Cerebellar cortex (tissue), 1 donor: ENCODE results near the gene PRPH.
"Not testable (repeated sequence)": the region's sequence is repeated elsewhere in the genome, so short reads cannot be mapped to it uniquely, and the experiment has no call there.

Experiments
- DNase-seq: peaks from one replicate; pipeline ENCODE4 v3.0.0-alpha.2; 2015; ENCODE audit warnings: low spot score

The PRPH gene

DNA sequence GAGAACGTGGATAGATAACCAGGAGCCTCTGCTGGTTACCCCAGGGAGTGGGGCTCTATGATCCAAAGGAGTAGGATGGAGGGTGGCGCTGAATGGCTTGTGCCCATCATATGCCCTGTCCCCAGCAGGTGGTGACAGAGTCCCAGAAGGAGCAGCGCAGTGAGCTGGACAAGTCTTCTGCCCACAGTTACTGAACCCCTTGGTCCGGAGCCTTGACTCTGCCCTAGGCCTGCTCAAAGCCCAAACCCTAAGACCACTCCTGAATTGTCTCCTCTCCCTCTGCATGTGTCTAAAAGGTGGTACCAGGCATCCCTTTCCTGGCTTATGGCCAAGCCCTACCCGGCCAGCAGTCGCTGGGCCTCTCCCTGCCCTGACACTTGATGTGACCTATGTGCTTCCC, 3.2 kb downstream of the PRPH start:
- DNase-seq: peak; percentile 15

- DNase-seq: no peak
These were observed 6.8 kb downstream of the PRPH start for GRCh38 chr12:49301760-49302159.

DNA sequence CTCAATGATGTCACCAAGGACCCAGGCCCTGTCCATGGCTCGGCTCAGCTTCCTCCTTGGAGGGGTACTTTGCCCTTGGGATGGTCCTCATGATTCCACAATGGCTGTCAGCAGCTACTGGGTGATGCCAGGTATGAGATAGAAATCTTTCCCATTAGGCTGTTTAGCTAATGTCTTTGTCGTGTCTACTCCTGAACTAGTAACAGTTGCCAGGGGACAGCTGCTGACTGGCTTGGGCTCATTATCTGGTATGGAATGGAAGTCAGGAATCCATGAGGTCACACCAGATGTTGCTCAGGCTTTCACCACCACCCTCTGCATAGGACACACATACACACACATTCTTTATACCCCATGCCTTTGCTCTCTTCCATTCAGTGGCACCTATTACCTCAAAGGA, 9.2 kb downstream of the PRPH start:
- no peak for DNase-seq

DNA sequence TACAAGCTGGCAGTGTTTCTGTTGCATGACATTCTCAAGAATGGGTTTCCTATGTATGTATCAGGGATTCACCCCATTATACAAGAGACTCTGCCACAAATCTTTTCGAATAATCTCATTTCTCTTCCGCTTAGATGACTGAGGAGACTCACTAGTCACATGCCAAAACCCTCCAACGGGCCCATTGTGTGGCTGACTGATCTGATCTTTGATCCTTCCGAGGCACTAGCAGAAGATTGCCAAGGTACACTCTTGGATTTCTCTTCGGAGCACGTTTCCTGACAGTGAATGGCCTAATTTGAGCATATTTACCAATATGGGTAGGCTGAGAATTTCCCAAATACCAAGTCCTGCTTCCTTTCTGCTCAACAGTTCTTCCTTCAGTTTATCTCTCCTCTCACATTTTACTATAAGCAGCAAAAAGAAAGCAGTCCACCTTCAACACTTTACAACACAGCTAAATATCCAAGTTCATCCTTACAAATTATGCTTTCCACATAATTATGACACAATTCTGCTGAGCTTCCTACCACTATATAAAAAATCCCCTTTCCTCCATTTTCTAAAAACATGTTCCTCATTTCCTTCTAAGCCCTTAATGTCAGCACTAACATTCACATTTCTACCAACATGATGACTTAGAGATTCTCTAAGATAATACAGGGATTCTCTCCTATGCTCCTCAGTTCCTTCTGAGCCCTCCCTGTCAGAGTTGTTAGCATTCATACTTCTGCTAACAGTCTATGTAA, 11.0 kb downstream of the PRPH start:
- no peak for DNase-seq

GRCh38 chr12:49309386-49309785, 14.4 kb downstream of the PRPH start:
- DNase-seq: no peak

DNA sequence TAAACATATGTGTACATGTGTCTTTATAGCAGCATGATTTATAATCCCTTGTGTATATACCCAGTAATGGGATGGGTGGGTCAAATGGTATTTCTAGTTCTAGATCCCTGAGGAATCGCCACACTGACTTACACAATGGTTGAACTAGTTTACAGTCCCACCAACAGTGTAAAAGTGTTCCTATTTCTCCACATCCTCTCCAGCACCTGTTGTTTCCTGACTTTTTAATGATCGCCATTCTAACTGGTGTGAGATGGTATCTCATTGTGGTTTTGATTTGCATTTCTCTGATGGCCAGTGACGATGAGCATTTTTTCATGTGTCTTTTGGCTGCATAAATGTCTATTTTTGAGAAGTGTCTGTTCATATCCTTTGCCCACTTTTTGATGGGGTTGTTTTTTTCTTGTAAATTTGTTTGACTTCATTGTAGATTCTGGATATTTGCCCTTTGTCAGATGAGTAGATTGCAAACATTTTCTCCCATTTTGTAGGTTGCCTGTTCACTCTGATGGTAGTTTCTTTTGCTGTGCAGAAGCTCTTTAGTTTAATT, 15.6 kb downstream of the PRPH start:
- not testable (repeated sequence) for DNase-seq

DNA sequence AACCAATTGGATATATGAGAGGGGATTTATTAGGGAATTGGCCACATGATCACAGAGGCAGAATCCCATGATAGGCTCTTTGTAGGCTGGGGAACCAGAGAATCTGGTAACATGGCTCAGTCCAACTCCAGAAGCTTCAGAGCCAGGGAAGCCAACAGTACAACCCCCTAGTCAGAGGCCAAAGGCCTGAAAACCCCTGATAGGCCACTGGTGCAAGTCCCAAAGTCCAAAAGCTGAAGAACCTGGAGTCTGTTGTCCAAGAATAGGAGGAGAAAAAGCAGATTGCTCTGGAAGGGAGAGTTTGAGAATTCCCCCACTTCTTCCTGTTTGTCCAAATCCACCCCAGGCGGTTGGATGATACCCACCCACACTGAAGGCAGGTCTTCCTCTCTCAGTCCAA, 19.9 kb downstream of the PRPH start:
- DNase-seq: no peak

DNA sequence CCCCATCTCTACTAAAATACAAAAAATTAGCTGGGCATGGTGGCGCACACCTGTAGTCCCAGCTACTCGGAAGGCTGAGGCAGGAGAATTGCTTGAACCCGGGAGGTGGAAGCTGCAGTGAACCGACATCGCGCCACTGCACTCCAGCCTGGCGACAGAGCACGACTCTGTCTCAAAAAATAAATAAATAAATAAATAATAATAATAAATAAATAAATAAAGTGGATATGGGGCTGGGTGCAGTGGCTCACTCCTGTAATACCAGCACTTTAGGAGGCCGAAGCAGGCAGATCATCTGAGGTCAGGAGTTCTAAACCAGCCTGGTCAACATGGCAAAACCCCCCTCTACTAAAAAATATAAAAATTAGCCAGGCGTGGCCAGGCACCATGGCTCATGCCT, 22.2 kb downstream of the PRPH start:
- not testable (repeated sequence) for DNase-seq

GRCh38 chr12:49320411-49321103, 25.6 kb downstream of the PRPH start:
- not testable (repeated sequence) for DNase-seq

DNA sequence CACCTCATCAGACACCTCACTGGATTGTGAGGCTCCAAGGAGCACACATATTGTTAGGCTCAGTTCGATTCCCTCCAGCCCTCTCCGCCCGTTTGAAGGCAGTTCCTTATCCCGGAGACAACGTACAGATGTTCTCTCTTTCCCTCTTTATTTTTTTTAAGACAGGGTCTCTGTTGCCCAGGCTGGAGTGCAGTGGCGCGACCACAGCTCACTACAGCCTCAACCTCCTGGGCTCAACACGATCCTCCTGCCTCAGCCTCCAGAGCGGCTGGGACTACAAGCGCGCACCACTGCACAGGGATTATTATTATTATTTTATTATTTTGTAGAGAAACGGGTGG, 27.4 kb downstream of the PRPH start:
- no peak for DNase-seq

DNA sequence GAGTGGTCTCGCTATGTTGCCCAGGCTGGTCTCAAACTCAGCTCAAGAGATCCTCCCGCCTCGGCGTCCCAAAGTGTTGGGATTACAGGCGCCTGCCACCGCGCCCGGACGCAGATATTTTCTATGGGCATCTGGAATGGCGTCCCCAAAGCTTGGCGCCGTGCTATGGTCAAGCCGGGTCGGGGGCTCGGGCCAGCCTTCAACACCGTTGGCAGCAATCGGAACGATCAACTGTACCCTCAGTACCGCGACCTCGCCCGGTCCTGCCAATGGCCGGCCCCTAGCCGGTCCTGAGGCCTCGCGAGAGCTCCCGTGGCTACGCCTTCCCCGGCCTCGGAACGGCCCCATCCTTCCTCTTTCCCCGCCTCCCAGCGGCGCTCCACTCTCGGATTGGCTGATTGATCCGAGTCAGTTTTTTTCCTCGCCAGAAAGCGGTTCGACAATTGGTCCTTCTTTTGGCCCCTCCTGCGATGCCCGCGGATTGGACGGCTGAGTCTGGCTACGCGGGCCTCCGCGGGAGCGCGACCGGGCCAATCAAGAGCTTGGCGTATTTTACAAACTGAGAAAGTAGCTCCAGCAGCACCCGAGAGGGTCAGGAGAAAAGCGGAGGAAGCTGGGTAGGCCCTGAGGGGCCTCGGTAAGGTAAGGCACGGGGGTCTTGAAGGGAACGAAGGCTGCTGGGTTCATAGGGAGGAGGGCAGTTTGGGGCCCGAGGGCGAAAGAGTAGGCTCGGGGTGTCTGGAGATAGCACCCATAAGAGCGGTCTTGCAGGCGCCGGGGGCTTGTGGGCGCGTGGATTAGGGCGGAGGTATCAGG, 28.0 kb downstream of the PRPH start, which contains the start of gene TROAP:
TROAP (plus strand) TSS at position 548 of the 816 bp plus-strand sequence. CDS start 354 bp downstream, outside the sequence.
- peak; percentile 99 for DNase-seq

GRCh38 chr12:49323524-49324097, 28.7 kb downstream of the PRPH start:
- no peak for DNase-seq

DNA sequence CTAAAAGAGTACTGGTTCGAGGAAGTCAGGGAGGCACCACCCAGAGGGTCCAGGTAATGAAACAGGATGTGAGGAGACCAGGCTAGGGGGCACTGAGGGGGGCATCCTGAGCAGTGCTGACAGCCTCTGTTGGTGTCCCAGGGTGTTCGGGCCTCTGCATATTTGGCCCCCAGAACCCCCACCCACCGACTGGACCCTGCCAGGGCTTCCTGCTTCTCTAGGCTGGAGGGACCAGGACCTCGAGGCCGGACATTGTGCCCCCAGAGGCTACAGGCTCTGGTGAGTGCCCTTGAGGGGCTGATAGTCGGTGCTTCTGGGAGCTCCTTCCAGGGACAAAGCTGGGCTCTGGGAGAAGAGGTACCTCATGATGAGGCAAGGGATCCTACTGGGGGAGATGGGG, 30.7 kb downstream of the PRPH start:
- DNase-seq: no peak

GRCh38 chr12:49327368-49327767, 32.4 kb downstream of the PRPH start:
- DNase-seq: no peak

GRCh38 chr12:49327887-49328286, 32.9 kb downstream of the PRPH start:
- DNase-seq: no peak

- no peak for DNase-seq
These were observed 33.9 kb downstream of the PRPH start for GRCh38 chr12:49328816-49329215.

- no peak for DNase-seq
These were observed 35.2 kb downstream of the PRPH start for GRCh38 chr12:49330032-49330619.

DNA sequence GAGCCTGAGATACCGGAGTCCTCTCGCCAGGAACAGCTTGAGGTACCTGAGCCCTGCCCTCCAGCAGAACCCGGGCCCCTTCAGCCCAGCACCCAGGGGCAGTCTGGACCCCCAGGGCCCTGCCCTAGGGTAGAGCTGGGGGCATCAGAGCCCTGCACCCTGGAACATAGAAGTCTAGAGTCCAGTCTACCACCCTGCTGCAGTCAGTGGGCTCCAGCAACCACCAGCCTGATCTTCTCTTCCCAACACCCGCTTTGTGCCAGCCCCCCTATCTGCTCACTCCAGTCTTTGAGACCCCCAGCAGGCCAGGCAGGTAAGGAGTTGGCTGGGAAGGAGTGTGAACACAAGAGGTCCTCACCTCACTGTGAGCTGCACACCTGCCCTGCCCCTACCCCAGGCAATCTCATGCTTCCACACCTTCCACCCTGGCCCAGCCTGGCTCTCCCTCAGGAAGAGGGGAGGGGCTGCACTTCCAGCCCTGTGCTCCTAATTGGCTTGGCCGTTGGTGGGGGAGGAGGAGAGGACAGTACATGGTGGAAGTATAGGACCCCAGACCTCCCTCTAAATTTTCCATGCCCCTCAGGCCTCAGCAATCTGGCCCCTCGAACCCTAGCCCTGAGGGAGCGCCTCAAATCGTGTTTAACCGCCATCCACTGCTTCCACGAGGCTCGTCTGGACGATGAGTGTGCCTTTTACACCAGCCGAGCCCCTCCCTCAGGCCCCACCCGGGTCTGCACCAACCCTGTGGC, 35.9 kb downstream of the PRPH start:
- DNase-seq: no peak

DNA sequence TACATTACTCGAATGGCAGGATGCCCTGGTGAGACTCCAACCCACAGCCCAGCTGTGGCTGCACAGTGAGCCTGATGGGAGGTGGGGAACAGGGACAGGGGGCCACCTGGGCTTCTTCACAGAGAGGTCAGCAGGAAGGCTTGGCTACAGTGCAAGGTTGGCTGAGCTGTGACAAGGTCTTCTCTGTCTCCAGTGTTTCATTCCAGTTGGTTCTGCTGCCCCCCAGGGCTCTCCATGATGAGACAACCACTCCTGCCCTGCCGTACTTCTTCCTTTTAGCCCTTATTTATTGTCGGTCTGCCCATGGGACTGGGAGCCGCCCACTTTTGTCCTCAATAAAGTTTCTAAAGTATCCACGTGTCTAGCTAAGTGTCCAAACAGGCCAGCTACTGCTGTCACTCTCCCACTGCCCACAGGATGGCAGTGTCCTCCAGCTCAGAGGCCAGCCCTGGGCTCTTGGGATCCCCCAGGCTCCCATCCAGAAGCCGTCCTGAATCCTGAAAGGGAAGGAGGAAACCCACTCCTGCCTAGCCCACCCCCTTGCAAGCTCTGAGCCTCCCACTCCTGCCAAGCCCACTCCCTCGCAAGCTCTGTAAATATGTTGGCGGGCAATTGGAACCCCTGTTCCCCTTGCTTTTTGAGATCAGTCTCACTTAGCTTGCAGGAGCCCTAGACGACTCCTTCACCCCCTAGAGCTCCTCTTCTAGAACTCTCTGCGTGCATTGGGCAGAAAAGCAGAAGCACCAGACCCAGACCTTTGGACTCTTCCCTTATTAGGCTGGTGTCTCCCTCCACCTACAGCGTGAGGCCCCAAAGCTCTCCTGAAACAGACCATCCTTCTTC, 36.7 kb downstream of the PRPH start:
- DNase-seq: peak; percentile 84

- DNase-seq: no peak
These were observed 37.5 kb downstream of the PRPH start for GRCh38 chr12:49332441-49332861.
